ENCODE data around the gene ZNF460.
"Not testable (repeated sequence)": the region's sequence is repeated elsewhere in the genome, so short reads cannot be mapped to it uniquely, and the experiment has no call there.

Gene ZNF460

DNA sequence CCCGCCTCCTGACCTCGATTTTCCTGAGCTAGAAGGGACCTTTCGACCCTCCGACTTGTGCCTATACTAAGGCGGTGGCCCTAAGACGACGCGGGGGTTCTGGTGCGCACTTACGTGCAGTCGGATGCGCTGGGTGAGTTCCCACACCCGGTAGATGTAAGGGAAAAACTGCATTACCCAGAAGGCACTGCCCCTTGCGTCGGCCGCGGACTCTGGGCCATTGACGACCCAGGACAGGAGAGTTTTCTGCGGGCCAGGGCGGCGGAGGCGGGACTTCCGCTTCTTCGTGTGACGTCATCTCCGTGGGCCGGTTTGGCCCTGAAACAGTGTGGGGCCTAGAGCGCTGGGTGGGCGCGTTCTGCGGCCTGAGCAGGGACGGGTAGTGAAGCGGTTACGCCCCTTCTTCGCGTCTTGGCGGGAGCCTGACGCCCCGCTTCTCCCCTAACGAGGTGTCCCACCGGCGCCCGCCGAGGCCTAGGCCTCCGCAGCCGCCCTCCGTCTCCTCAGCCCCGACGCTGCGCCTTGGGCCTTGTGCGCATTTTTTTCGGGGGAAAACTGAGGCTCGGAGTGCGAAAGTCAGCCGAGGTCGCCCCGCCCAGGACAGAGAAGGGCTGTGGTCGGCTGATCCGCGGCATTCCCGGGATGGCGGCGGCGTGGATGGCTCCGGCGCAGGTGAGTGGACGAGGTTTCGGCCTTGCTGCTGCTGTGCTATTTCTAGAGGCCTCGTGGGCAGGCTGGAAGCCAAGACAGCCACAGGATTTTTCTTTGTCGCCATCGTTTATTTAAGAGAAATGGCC is at the start of gene ZNF460:
ZNF460 (plus strand) TSS at position 321 of the 797 bp plus-strand sequence; CDS start at position 643, 322 bp downstream.
- H3K27me3 Mint-ChIP-seq: no peaks in the 10 kb centered on the region
- no peaks in the 10 kb centered on the region for H3K9me3 Mint-ChIP-seq (ENCODE audit: low read depth)
- peaks cover 9% of the 10 kb centered on the region for H3K36me3 Mint-ChIP-seq
- peaks cover 36% of the 10 kb centered on the region for H3K4me1 Mint-ChIP-seq (ENCODE audit: low read depth)
- H3K4me3 Mint-ChIP-seq: no peak within 1 kb of the TSS
- no peak within 1 kb of the TSS for H3K27ac Mint-ChIP-seq

DNA sequence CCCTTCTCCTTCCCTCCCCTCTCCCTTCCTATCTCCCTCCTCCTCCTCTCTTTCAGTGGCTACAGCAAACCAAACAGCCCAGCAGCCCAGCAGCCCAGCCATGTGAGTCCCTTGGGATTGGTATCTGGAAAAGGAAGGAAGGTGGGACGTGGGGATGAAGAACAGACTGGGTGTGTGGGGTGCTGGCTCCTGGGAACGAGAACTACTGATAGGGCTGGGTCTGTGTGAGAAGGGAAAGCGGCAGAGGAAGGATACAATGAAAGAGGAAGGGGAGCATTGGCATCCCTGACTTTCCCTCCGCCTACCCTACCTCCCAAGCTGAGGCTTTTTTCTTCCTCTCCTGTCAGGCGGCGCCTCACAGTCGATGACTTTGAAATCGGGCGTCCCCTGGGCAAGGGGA is 48.6 kb upstream of the ZNF460 start:
- no peak overlapping the region for H3K27ac Mint-ChIP-seq

DNA sequence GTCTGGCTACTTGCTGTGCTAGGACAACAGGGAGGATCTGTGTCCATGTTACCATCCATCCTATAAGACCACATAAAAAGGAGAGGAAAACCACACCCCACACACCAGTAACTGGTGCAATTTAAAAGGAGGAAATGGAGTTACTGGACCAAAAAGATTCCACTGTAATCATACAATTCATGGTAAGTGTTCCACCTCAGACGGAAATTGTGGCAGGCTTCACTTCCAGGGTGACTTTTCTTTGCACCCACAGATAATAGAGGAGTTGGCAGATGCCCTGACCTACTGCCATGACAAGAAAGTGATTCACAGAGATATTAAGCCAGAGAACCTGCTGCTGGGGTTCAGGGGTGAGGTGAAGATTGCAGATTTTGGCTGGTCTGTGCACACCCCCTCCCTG is 47.1 kb upstream of the ZNF460 start:
- no peak overlapping the region for H3K27ac Mint-ChIP-seq
- peaks cover 9% of the 10 kb centered on the region for H3K36me3 Mint-ChIP-seq

More for the DNA sequence above, 48.6 kb upstream of the ZNF460 start:
- Mint-ChIP-seq H3K27me3 (no peaks in the 10 kb centered on the region), H3K9me3 (ENCODE audit: low read depth) (peaks cover 7% of the 10 kb centered on the region), H3K4me1 (ENCODE audit: low read depth) (no peaks in the 10 kb centered on the region), H3K36me3 (peaks cover 13% of the 10 kb centered on the region), H3K4me3 (no peak overlapping the region)

DNA sequence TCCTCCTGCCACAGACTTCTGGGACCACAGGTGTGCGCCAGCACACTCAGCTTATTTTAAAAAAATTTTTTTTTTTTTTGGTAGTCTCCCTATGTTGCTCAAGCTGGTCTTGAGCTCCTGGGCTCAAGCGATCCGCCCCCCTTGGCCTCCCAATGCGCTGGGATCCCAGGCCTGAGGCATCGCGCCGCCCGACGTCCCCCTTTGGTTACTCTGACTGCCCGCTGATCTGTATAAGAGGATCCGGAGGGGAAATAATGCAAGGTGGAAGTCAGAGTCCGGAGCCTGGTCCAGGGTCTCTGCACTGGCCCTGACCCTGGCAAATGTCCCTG is 40.3 kb upstream of the ZNF460 start:
- no peaks in the 10 kb centered on the region for H3K27me3 Mint-ChIP-seq
- H3K4me3 Mint-ChIP-seq: peak overlapping the region; percentile 93
- H3K27ac Mint-ChIP-seq: peak overlapping the region; percentile 89
- peaks cover 37% of the 10 kb centered on the region for H3K4me1 Mint-ChIP-seq (ENCODE audit: low read depth)
- no peaks in the 10 kb centered on the region for H3K9me3 Mint-ChIP-seq (ENCODE audit: low read depth)
- peaks cover 15% of the 10 kb centered on the region for H3K36me3 Mint-ChIP-seq

More for the DNA sequence above, 47.1 kb upstream of the ZNF460 start:
- Mint-ChIP-seq H3K27me3 (no peaks in the 10 kb centered on the region), H3K9me3 (ENCODE audit: low read depth) (peaks cover 3% of the 10 kb centered on the region), H3K4me3 (no peak overlapping the region), H3K4me1 (ENCODE audit: low read depth) (no peaks in the 10 kb centered on the region)

DNA sequence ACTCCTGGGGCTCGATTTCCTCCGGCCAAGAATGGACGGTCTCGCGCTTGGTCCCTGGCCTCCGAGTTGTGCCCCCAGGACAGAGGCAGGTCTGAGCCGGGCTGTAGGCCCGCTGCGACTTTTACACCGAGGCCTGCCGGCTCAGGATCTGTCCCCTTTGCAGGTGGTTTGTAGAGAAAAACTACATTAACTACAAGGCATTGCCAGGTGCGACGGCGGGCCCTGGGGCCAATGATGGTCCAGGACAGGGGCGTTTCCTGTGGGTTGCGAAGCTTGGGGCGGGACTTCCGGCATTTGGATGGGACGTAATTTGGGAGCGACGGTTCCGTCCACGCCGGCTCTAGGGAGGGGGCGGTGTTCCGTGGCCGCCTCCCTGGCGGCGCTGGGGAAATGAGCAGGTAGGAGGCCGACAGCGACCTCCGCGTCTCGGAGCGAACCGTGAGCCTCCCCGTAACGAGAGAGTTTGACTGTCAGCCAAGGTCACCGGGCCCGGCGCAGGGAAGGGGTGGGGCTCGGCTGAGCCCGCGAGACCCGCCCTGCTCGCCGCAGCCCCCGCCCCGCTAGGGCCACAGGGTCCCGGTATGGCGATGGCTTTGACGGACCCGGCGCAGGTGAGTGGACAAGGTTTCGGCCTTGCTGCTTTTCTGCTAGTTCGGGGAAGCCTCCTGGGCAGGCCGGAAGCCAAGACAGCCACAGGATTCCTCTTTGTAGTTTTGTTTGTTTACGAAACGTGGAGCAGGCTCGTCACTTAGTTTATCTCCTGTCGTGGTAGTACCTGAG is 39.8 kb upstream of the ZNF460 start, which contains the start of gene ZNF805:
ZNF805 (plus strand) TSS at position 322 of the 780 bp plus-strand sequence; CDS start at position 582, 260 bp downstream.
- H3K4me3 Mint-ChIP-seq: peak within 1 kb of the TSS; percentile 93
- H3K27ac Mint-ChIP-seq: peak within 1 kb of the TSS; percentile 89
- H3K36me3 Mint-ChIP-seq: peaks cover 18% of the 10 kb centered on the region
- H3K4me1 Mint-ChIP-seq (ENCODE audit: low read depth): peaks cover 37% of the 10 kb centered on the region
- no peaks in the 10 kb centered on the region for H3K9me3 Mint-ChIP-seq (ENCODE audit: low read depth)
- no peaks in the 10 kb centered on the region for H3K27me3 Mint-ChIP-seq

DNA sequence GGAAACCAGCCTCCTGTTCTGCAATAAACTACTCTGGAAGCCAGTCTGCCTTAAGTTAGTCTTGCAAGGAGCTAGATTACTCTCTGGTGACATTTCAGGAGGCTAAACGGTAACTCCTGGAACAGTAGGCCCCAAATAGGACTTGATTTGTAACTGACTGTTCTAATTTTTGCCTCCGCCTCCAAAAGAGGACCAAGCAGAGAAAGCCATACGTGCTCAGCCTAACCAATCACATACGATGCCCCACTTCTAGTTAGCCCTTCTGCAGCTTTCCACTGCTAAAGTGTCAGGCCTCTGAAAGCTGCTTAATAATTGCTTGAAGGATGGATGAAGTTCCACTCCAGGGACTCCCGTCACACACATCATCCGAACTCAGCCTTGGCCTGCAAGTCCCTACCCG is 39.1 kb upstream of the ZNF460 start:
- Mint-ChIP-seq H3K9me3 (ENCODE audit: low read depth) (no peaks in the 10 kb centered on the region), H3K4me1 (ENCODE audit: low read depth) (peaks cover 37% of the 10 kb centered on the region), H3K27me3 (no peaks in the 10 kb centered on the region), H3K36me3 (peaks cover 20% of the 10 kb centered on the region), H3K4me3 (peak overlapping the region; percentile 93), H3K27ac (peak overlapping the region; percentile 89)

DNA sequence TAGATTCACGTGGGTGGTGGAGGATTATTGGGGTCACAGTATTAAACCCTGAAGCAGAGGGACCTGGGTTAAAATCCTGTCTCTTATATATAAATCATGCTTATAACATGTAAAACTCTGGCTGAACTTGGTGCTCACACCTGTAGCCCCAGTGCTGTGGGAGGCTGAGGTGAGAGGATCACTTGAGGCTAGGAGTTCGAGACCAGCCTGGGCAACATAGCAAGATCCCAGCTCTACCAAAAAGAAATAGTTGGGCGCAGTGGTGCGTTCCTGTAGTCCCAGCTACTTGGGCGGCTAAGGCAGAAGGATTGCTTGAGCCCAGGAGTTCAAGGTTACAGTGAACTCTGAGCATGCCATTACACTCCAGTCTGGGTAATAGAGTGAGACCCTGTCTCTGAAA is 37.5 kb upstream of the ZNF460 start:
- H3K36me3 Mint-ChIP-seq: peaks cover 27% of the 10 kb centered on the region
- H3K4me1 Mint-ChIP-seq (ENCODE audit: low read depth): peaks cover 37% of the 10 kb centered on the region
- peak overlapping the region; percentile 93 for H3K4me3 Mint-ChIP-seq
- H3K27me3 Mint-ChIP-seq: no peaks in the 10 kb centered on the region
- no peak overlapping the region for H3K27ac Mint-ChIP-seq
- H3K9me3 Mint-ChIP-seq (ENCODE audit: low read depth): no peaks in the 10 kb centered on the region

DNA sequence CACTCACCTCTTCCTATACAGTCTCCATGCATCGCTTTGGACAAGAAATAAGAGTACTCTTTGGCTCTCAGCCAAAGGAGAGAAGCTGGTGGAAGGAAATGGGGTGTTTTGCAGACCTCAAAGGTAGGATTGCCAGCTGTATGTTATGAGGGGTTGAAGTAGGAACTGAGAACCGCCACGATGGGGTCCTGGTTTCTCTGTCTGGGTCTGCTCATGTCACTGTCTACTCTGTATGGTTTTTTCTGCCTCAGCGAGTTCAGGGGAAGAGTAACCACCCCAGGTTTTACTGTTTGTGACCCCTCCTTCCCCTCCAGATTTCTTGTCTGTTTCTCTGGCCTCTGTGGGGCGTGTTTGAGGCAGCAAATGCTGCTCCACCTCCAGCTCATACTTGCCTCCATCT is 35.8 kb upstream of the ZNF460 start:
- Mint-ChIP-seq H3K4me3 (no peak overlapping the region), H3K9me3 (ENCODE audit: low read depth) (no peaks in the 10 kb centered on the region), H3K4me1 (ENCODE audit: low read depth) (peaks cover 37% of the 10 kb centered on the region), H3K36me3 (peaks cover 33% of the 10 kb centered on the region), H3K27ac (peak overlapping the region; percentile 46), H3K27me3 (no peaks in the 10 kb centered on the region)

DNA sequence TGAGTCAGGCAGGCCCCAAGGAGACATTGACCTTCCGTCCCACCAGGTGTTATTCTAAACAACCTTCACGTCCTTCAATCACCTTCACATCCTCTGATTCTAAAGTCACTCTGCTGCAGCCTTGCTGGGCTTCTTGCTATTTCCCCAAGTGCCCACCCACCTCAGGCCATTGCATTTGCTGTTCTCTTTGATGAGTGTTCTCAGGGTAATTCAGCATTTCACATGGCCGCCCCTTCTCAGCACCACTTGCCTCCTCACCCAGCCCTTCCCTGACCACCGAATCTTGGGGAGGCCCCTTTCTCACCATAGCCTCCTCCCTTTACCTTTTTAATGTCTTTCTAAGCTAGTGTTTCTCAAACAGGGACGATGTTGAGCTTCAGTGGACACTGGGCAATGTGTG is 35.2 kb upstream of the ZNF460 start:
- no peak overlapping the region for H3K4me3 Mint-ChIP-seq
- H3K4me1 Mint-ChIP-seq (ENCODE audit: low read depth): peaks cover 35% of the 10 kb centered on the region
- no peaks in the 10 kb centered on the region for H3K27me3 Mint-ChIP-seq
- peaks cover 35% of the 10 kb centered on the region for H3K36me3 Mint-ChIP-seq
- no peak overlapping the region for H3K27ac Mint-ChIP-seq
- no peaks in the 10 kb centered on the region for H3K9me3 Mint-ChIP-seq (ENCODE audit: low read depth)

DNA sequence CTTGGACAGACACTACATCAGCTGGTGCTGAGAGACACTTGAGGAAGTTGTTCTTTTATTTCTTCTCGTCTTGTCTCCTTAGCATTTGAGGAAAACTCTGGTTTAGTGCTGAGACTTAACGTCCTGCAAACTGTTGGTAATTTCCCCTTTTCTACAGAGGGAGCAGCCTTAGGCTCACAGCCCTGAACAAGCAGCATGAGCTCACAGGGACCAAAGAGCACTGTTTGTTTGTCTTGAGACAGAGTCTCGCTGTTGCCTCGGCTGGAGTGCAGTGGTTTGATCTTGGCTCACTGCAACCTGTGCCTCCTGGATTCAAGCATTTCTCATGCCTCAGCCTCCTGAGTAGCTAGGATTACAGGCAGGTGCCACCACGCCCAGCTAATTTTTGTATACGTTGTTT is 34.3 kb upstream of the ZNF460 start:
- Mint-ChIP-seq H3K36me3 (peaks cover 39% of the 10 kb centered on the region), H3K4me3 (no peak overlapping the region), H3K27ac (no peak overlapping the region), H3K4me1 (ENCODE audit: low read depth) (peaks cover 31% of the 10 kb centered on the region), H3K27me3 (no peaks in the 10 kb centered on the region), H3K9me3 (ENCODE audit: low read depth) (peaks cover 6% of the 10 kb centered on the region)

DNA sequence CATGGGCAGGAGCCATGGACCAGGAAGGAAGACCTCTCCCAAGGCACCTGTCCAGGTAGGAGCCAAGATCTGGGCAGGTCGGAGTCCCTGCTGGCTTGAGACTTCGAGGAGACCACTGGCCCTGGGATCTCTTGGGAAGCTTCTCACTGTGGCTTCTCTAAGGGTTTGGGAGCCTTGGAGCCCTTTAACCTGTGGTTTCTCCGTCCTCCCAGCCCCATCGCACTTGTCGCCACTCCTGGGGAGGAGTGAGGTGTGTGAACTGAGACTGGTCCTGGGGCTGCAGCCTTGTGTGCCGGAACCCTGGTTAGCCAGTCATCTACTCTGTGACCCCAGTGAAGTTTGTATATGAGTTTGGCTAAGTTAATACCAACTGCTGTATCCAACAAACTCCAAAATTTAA is 31.6 kb upstream of the ZNF460 start:
- H3K9me3 Mint-ChIP-seq (ENCODE audit: low read depth): peaks cover 14% of the 10 kb centered on the region
- H3K27ac Mint-ChIP-seq: no peak overlapping the region
- H3K27me3 Mint-ChIP-seq: no peaks in the 10 kb centered on the region
- H3K4me3 Mint-ChIP-seq: no peak overlapping the region
- H3K4me1 Mint-ChIP-seq (ENCODE audit: low read depth): peaks cover 6% of the 10 kb centered on the region
- peaks cover 65% of the 10 kb centered on the region for H3K36me3 Mint-ChIP-seq

DNA sequence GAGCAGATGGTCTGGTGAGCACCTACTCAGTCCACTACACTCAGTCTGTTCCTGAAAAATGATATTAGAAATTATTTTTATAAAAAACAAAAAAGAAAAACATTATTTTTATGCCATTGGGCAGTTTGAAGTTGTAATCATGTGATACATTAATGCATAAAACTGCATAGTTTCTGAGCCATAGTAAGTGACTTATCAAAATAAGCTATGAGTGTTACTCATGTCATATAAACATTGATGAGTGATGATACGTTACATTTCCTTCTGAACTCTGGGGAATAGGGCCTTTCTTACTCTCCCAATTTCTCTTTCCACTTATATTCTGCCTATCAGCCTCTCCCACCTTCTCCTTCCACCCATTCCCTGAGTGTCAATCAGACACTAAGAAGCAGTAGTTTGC is 31.0 kb upstream of the ZNF460 start:
- Mint-ChIP-seq H3K9me3 (ENCODE audit: low read depth) (peaks cover 15% of the 10 kb centered on the region), H3K27me3 (no peaks in the 10 kb centered on the region), H3K4me3 (no peak overlapping the region), H3K27ac (no peak overlapping the region), H3K36me3 (peaks cover 72% of the 10 kb centered on the region), H3K4me1 (ENCODE audit: low read depth) (peaks cover 2% of the 10 kb centered on the region)

DNA sequence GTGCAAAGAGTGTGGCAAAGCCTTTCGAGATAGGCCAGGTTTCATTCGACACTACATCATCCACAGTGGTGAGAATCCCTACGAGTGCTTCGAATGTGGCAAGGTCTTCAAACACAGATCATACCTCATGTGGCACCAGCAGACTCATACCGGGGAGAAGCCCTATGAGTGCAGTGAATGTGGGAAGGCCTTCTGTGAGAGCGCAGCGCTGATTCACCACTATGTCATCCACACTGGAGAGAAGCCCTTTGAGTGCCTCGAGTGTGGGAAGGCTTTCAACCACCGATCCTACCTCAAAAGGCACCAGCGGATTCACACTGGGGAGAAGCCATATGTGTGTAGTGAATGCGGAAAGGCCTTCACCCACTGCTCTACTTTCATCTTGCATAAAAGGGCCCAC is 26.5 kb upstream of the ZNF460 start:
- not testable (repeated sequence) for H3K4me3 Mint-ChIP-seq; H3K27me3 Mint-ChIP-seq; H3K27ac Mint-ChIP-seq; H3K4me1 Mint-ChIP-seq (ENCODE audit: low read depth)
- peaks cover 40% of the 10 kb centered on the region for H3K9me3 Mint-ChIP-seq (ENCODE audit: low read depth)
- H3K36me3 Mint-ChIP-seq: peaks cover 73% of the 10 kb centered on the region

DNA sequence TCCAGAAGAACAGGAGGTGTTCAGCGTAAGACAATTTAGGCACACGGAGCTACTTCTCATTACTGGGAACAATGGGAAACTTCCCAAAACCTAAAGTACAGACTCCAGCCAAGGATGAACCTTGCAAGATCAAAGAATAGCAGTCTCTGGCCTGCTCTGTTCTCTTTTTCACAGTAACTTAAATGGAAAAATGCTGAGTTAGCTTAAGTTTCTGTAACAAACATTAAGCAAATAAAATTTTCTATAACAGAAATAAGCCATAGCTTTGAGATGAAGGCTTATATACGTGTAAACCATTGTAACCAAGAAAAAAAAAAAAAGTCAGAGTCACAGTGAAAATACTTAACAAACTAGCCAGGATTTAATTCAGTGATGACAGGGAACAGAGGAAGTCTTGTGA is 18.2 kb upstream of the ZNF460 start:
- peaks cover 67% of the 10 kb centered on the region for H3K36me3 Mint-ChIP-seq
- H3K27ac Mint-ChIP-seq: no peak overlapping the region
- H3K27me3 Mint-ChIP-seq: no peaks in the 10 kb centered on the region
- no peaks in the 10 kb centered on the region for H3K4me1 Mint-ChIP-seq (ENCODE audit: low read depth)
- peaks cover 51% of the 10 kb centered on the region for H3K9me3 Mint-ChIP-seq (ENCODE audit: low read depth)
- no peak overlapping the region for H3K4me3 Mint-ChIP-seq

DNA sequence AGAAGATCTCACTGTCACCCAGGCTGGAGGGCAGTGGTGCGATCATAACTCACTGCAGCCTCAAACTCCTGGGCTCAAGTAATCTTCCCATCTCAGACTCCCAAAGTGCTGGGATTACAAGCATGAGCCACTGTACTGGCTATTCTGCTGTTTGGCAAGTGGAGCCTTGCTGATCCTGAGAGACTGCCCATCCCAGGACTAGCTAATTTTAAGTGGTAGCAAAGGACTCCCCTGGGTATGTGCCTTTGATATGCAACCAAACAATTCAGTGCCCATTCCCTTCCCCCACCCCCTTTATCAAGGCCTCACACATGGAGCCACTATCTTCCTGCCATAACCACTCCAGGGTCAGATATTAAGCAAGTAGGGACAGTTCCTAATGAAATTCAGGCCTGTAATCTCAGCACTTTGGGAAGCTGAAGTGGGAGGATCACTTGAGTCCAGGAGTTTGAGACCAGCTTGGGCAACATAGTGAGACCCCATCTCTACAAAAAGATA is 17.0 kb upstream of the ZNF460 start:
- Mint-ChIP-seq H3K27ac (no peak overlapping the region), H3K27me3 (no peaks in the 10 kb centered on the region), H3K4me3 (no peak overlapping the region), H3K36me3 (peaks cover 67% of the 10 kb centered on the region), H3K9me3 (ENCODE audit: low read depth) (peaks cover 49% of the 10 kb centered on the region), H3K4me1 (ENCODE audit: low read depth) (no peaks in the 10 kb centered on the region)

Measured in activated naive CD8-positive, alpha-beta T cell (primary cell).